H9 (cell line): ENCODE measurements around the gene GALNT7. TPM values are rescaled to one million over a fixed set of nuclear protein-coding genes. Genes with fewer than 3 reads are reported as not detected.

Experiments
- DNase-seq: peaks from one replicate; pipeline ENCODE4 v3.0.0-alpha.2; 2017
- H2AFZ ChIP-seq: one replicate; pipeline ENCODE4 v1.6.1; 2013; ENCODE audit warnings: mild to moderate bottlenecking, low read length, control low read depth, moderate library complexity
- H2AK5ac ChIP-seq: 2 replicates; pipeline ENCODE4 v1.6.1; 2013; ENCODE audit warnings: low read length, control low read depth, mixed read lengths; ENCODE audit not compliant: insufficient read length
- H2BK120ac ChIP-seq: one replicate; pipeline ENCODE4 v1.6.1; 2013; ENCODE audit warnings: low read depth, mild to moderate bottlenecking, low read length, control low read depth, inconsistent platforms; ENCODE audit not compliant: poor library complexity, severe bottlenecking
- H2BK12ac ChIP-seq: 2 replicates; pipeline ENCODE4 v1.6.1; 2013; ENCODE audit warnings: low read length, control low read depth, mixed read lengths, low read depth; ENCODE audit not compliant: insufficient read length
- H2BK15ac ChIP-seq: 2 replicates; pipeline ENCODE4 v1.6.1; 2013; ENCODE audit warnings: low read depth, low read length, control low read depth
- H2BK20ac ChIP-seq: one replicate; pipeline ENCODE4 v1.6.1; 2013; ENCODE audit warnings: low read depth, mild to moderate bottlenecking, low read length, control low read depth, inconsistent platforms; ENCODE audit not compliant: poor library complexity, severe bottlenecking
- H2BK5ac ChIP-seq: 2 replicates; pipeline ENCODE4 v1.6.1; 2013; ENCODE audit warnings: low read length, control low read depth, mixed read lengths; ENCODE audit not compliant: insufficient read length
- H3K14ac ChIP-seq: 2 replicates; pipeline ENCODE4 v1.6.1; 2013; ENCODE audit warnings: low read length, control low read depth; ENCODE audit not compliant: insufficient read depth
- H3K18ac ChIP-seq: 2 replicates; pipeline ENCODE4 v1.6.1; 2013; ENCODE audit warnings: low read depth, mild to moderate bottlenecking, mixed read lengths, low read length, control low read depth; ENCODE audit not compliant: insufficient read length
- H3K23ac ChIP-seq: 2 replicates; pipeline ENCODE4 v1.6.1; 2013; ENCODE audit warnings: low read length, control low read depth, mixed read lengths, low read depth; ENCODE audit not compliant: insufficient read length
- H3K23me2 ChIP-seq: 2 replicates; pipeline ENCODE4 v1.6.1; 2013; ENCODE audit warnings: low read depth, mild to moderate bottlenecking, mixed read lengths, low read length, control low read depth; ENCODE audit not compliant: insufficient read length, poor library complexity, severe bottlenecking
- H3K27ac ChIP-seq: 2 replicates; pipeline ENCODE4 v1.5.1; 2013; ENCODE audit warnings: low read length, control low read depth, mixed read lengths, low read depth; ENCODE audit not compliant: insufficient read length
- H3K27me3 ChIP-seq: 2 replicates; pipeline ENCODE4 v1.6.1; 2013; ENCODE audit warnings: low read length, control low read depth, inconsistent platforms; ENCODE audit not compliant: insufficient read depth
- H3K4ac ChIP-seq: 2 replicates; pipeline ENCODE4 v1.6.1; 2013; ENCODE audit warnings: low read depth, mild to moderate bottlenecking, control low read depth, inconsistent platforms, low read length, moderate library complexity
- H3K4me1 ChIP-seq: 2 replicates; pipeline ENCODE4 v1.6.1; 2013; ENCODE audit warnings: low read length, control low read depth, inconsistent platforms; ENCODE audit not compliant: insufficient read depth
- H3K4me2 ChIP-seq: 2 replicates; pipeline ENCODE4 v1.6.1; 2013; ENCODE audit warnings: low read length, control low read depth, mixed read lengths; ENCODE audit not compliant: insufficient read length, insufficient read depth
- H3K56ac ChIP-seq: 2 replicates; pipeline ENCODE4 v1.6.1; 2013; ENCODE audit warnings: low read depth, mild to moderate bottlenecking, mixed read lengths, low read length, control low read depth; ENCODE audit not compliant: insufficient read length
- H3K79me1 ChIP-seq: 2 replicates; pipeline ENCODE4 v1.6.1; 2013; ENCODE audit warnings: low read depth, mild to moderate bottlenecking, moderate library complexity, low read length, control low read depth, inconsistent platforms; ENCODE audit not compliant: insufficient read depth, poor library complexity, severe bottlenecking
- H3K79me2 ChIP-seq: 2 replicates; pipeline ENCODE4 v1.6.1; 2013; ENCODE audit warnings: low read length, control low read depth, inconsistent platforms; ENCODE audit not compliant: insufficient read depth
- H3K9ac ChIP-seq: 2 replicates; pipeline ENCODE4 v1.6.1; 2013; ENCODE audit warnings: low read length, control low read depth, mixed read lengths; ENCODE audit not compliant: insufficient read length; ENCODE audit errors: extremely low read depth
- H3K9me3 ChIP-seq: one replicate; pipeline ENCODE4 v1.6.1; 2013; ENCODE audit warnings: low read depth, low read length, inconsistent platforms; ENCODE audit not compliant: control insufficient read depth
- H3T11ph ChIP-seq: one replicate; pipeline ENCODE4 v1.6.1; 2013; ENCODE audit warnings: mild to moderate bottlenecking, low read length, control low read depth, inconsistent platforms
- H4K20me1 ChIP-seq: one replicate; pipeline ENCODE4 v1.6.1; 2013; ENCODE audit not compliant: control insufficient read depth, insufficient read length, insufficient read depth
- H4K5ac ChIP-seq: 2 replicates; pipeline ENCODE4 v1.6.1; 2013; ENCODE audit warnings: low read depth, mild to moderate bottlenecking, mixed read lengths, low read length, control low read depth; ENCODE audit not compliant: insufficient read length
- H4K8ac ChIP-seq: replicated peaks from 2 replicates; pipeline ENCODE4 v1.6.1; 2013; ENCODE audit warnings: low read length, control low read depth, mixed read lengths, low read depth; ENCODE audit not compliant: insufficient read length
- H4K91ac ChIP-seq: 2 replicates; pipeline ENCODE4 v1.6.1; 2013; ENCODE audit warnings: low read depth, mild to moderate bottlenecking, moderate library complexity, mixed read lengths, low read length, control low read depth; ENCODE audit not compliant: insufficient read length
- H3K27ac Mint-ChIP-seq, 3 experiments: 2 replicates in 2 of 3; 3 replicates in 1 of 3; pipeline ENCODE4 v1.8.0; 2020 to 2021; ENCODE audit warnings: mixed read lengths in 3 of 3, mild to moderate bottlenecking in 1 of 3, moderate library complexity in 1 of 3
- H3K27me3 Mint-ChIP-seq: 2 replicates; pipeline ENCODE4 v1.8.0; 2021; ENCODE audit warnings: low read depth, mild to moderate bottlenecking, moderate library complexity, mixed read lengths
- H3K36me3 Mint-ChIP-seq, 3 experiments: 2 replicates in 2 of 3; 3 replicates in 1 of 3; pipeline ENCODE4 v1.8.0; 2020 to 2021; ENCODE audit warnings: low read depth in 3 of 3, mixed read lengths in 3 of 3; ENCODE audit not compliant: insufficient read depth in 1 of 3
- H3K4me1 Mint-ChIP-seq, 2 experiments: 2 replicates each; pipeline ENCODE4 v1.8.0; 2020; ENCODE audit warnings: mixed read lengths in 2 of 2
- H3K4me3 Mint-ChIP-seq, 2 experiments: 2 replicates in 1 of 2; 3 replicates in 1 of 2; pipeline ENCODE4 v1.8.0; 2020 to 2021; ENCODE audit warnings: mild to moderate bottlenecking in 2 of 2, mixed read lengths in 2 of 2, moderate library complexity in 1 of 2
- H3K9me3 Mint-ChIP-seq, 2 experiments: 2 replicates in 1 of 2; 3 replicates in 1 of 2; pipeline ENCODE4 v1.8.0; 2020; ENCODE audit warnings: mild to moderate bottlenecking in 2 of 2, mixed read lengths in 2 of 2, moderate library complexity in 1 of 2
- CTCF ChIP-seq: fragments of 200-600 bp; sonication (generic); conservative IDR thresholded peaks from 3 replicates; pipeline ENCODE4 v1.8.0; 2021; ENCODE audit warnings: antibody characterized with exemption, mild to moderate bottlenecking
- WGBS: extraction: QIAGEN DNeasy Blood & Tissue Kit; methylation state at CpG from one replicate; pipeline ENCODE4 v1.1.7; 2013; ENCODE audit warnings: missing lambda C conversion rate, low lambda C conversion rate, mixed read lengths; ENCODE audit not compliant: insufficient read length; ENCODE audit errors: extremely low coverage; 5-methylcytosine and 5-hydroxymethylcytosine counted together
- total RNA-seq: library from RNA; stranded (reverse); gene quantifications from 2 replicates; pipeline ENCODE4 v1.2.1, GENCODE V29; 2021

GALNT7 gene
- total RNA-seq, 1 experiment from 2014 or later, result 57.3 TPM

GRCh38 chr4:173261052-173261451 is 92.4 kb downstream of the GALNT7 start:
- H3T11ph ChIP-seq, result no peak overlapping the region
- Mint-ChIP-seq H3K4me3 (no peak overlapping the region), H3K36me3 (no peaks in the 10 kb centered on the region; a peak in 1 of 7 replicates), H3K9me3 (no peaks in the 10 kb centered on the region), H3K27ac (no peak overlapping the region), H3K4me1 (peaks cover 23 to 37% of the 10 kb centered on the region in 2 experiments), H3K27me3 (no peaks in the 10 kb centered on the region)
- peaks cover 10% of the 10 kb centered on the region for H3K79me1 ChIP-seq
- no peak overlapping the region for H4K5ac ChIP-seq
- no peaks in the 10 kb centered on the region for H4K20me1 ChIP-seq
- no peak for DNase-seq
- no peak for TF ChIP-seq CTCF
- no peak overlapping the region for H3K14ac ChIP-seq
- no peak overlapping the region for H3K4ac ChIP-seq
- no peaks in the 10 kb centered on the region for H3K23me2 ChIP-seq
- H2BK120ac ChIP-seq, result no peak overlapping the region
- no CpG with 5 or more reads among the region's 2 CpGs for WGBS
- no peak overlapping the region for H2BK20ac ChIP-seq
- H2BK5ac ChIP-seq, result no peak overlapping the region
- no peak overlapping the region for H2AFZ ChIP-seq
- H3K27ac ChIP-seq, result no peak overlapping the region
- no peak overlapping the region for H3K9ac ChIP-seq
- no peak overlapping the region for H2BK12ac ChIP-seq
- H3K27me3 ChIP-seq, result no peaks in the 10 kb centered on the region
- H4K8ac ChIP-seq, result no peak overlapping the region
- no peak overlapping the region for H3K23ac ChIP-seq
- peaks cover 4% of the 10 kb centered on the region; the same call in 1 of the 2 replicates for H3K79me2 ChIP-seq
- no peak overlapping the region for H2BK15ac ChIP-seq
- H3K9me3 ChIP-seq, result no peaks in the 10 kb centered on the region
- H3K18ac ChIP-seq, result no peak overlapping the region
- peaks cover 2% of the 10 kb centered on the region; the same call in 1 of the 2 replicates for H3K4me1 ChIP-seq
- H3K4me2 ChIP-seq, result no peak overlapping the region
- H4K91ac ChIP-seq, result no peak overlapping the region
- no peak overlapping the region for H3K56ac ChIP-seq
- H2AK5ac ChIP-seq, result no peak overlapping the region
